ENCODE data around the gene MB21D2.

MB21D2 gene

DNA sequence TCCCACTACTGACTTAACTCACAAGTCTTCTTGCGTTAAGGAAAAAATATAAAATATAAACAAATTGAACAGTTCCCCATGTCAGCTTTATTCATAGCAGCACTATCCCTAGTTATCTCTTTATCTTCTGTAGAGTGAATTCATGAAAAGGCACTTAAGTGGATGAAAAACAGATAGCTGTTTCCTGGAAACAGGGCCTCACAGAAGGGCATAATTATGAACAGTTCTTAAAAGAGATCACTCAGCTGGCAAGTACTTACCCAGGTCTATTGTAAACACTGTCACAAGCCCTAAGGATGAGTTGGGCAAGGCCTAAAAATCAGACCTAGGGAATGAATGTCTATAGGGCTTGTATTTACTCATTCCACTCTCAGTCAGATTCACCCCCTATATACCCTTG, 10.7 kb downstream of the MB21D2 start:
- no peak for TF ChIP-seq CTCF (IDR thresholded peaks at IDR 0.05; ENCODE audit: low read depth, low read length)
- no peak overlapping the region for H3K4me3 ChIP-seq (replicated peaks in 1 of 2; ENCODE audit: low read depth in 2 of 2, low read length in 2 of 2)
- DNase-seq (ENCODE audit: low read depth in 2 of 2): no peak

DNA sequence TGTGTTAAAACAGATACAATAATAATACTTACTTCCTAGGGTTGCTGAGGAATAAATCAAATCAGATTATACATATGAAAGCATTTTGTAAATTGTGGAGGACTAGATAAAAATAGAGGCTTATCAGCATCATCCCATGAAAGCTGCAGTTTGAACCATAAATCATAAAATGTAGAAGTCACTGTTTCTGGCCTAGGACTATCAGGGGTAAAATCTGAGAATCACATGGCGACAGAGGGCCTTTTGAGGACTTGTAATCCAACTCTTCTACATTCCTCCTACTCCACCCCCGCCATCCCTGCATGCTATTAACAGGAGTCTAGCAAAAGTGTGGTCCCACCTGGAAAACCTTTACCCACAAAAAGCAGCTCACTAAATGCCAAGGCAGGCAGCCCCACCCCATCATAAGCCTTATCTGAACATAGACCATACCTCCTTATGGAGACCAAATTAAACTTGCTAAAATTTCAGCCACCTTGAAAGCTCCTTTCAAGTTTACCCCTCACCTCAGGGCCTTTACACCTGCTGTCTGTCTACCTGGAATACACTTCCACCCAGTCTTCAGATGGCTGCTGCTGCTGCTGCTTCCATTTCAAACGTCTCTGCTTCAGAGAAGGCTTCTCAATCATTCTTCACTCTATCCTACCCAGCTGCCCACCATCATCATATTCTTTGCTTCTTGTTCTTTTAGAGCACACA, 11.5 kb downstream of the MB21D2 start:
- no peak for TF ChIP-seq CTCF (IDR thresholded peaks at IDR 0.05; ENCODE audit: low read depth, low read length)
- no peak overlapping the region for H3K4me3 ChIP-seq (replicated peaks in 1 of 2; ENCODE audit: low read depth in 2 of 2, low read length in 2 of 2)
- no peak for DNase-seq (ENCODE audit: low read depth in 2 of 2)

GRCh38 chr3:192904632-192905289, 12.9 kb downstream of the MB21D2 start:
- no peak for DNase-seq (ENCODE audit: low read depth in 2 of 2)
- no peak overlapping the region for H3K4me3 ChIP-seq (replicated peaks in 1 of 2; ENCODE audit: low read depth in 2 of 2, low read length in 2 of 2)
- no peak for TF ChIP-seq CTCF (IDR thresholded peaks at IDR 0.05; ENCODE audit: low read depth, low read length)

DNA sequence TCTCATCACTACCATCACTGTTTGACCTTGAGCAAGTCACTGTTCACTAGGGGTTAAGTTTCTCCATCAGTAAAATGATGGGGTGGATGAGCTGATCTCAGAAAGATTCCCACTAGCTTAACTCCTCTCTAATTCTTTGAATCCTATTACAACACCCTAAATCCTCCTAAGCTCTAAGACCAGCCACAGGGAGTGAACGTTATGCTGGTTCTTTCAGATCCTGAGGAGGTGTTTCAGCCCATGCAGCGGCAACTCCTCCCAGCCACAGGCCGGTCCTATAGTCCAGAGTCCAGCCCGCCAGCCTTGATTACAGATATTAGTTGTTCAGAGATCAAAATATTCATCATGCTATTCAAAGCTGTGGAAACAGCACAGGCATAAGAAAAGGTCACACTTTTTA, 15.1 kb downstream of the MB21D2 start:
- DNase-seq (ENCODE audit: low read depth in 2 of 2): no peak
- TF ChIP-seq CTCF (IDR thresholded peaks at IDR 0.05; ENCODE audit: low read depth, low read length): no peak
- H3K4me3 ChIP-seq (replicated peaks in 1 of 2; ENCODE audit: low read depth in 2 of 2, low read length in 2 of 2): no peak overlapping the region

- no peak overlapping the region for H3K4me3 ChIP-seq (replicated peaks in 1 of 2; ENCODE audit: low read depth in 2 of 2, low read length in 2 of 2)
- peak; percentile 62 to 97 for DNase-seq (ENCODE audit: low read depth in 2 of 2)
- TF ChIP-seq CTCF (IDR thresholded peaks at IDR 0.05; ENCODE audit: low read depth, low read length): no peak
Measured at GRCh38 chr3:192901435-192901834, 16.2 kb downstream of the MB21D2 start.

GRCh38 chr3:192899540-192899982, 18.1 kb downstream of the MB21D2 start:
- no peak for TF ChIP-seq CTCF (IDR thresholded peaks at IDR 0.05; ENCODE audit: low read depth, low read length)
- peak; percentile 64 to 97 for DNase-seq (ENCODE audit: low read depth in 2 of 2)
- no peak overlapping the region for H3K4me3 ChIP-seq (replicated peaks in 1 of 2; ENCODE audit: low read depth in 2 of 2, low read length in 2 of 2)

All from cardiac fibroblast (primary cell).